SU-DHL-6 (cell line): ENCODE measurements around the gene MPZL1.

ENCODE experiments used
- EZH2phosphoT487 ChIP-seq: fragments of 200-600 bp; sonication (generic), shearing (Covaris generic); conservative IDR thresholded peaks from 2 replicates; pipeline ENCODE4 v1.6.1; 2018; ENCODE audit warnings: mild to moderate bottlenecking, antibody characterized with exemption, low read length, moderate library complexity, mixed read lengths
- TF ChIP-seq, protein P1 (sequence below): fragments of 200-600 bp; sonication (generic); IDR thresholded peaks from one replicate; pipeline ENCODE4 v1.5.1; 2017; ENCODE audit warnings: antibody characterized with exemption, mild to moderate bottlenecking, low read length, moderate library complexity; ENCODE audit not compliant: insufficient read depth, poor library complexity, severe bottlenecking

DNA sequence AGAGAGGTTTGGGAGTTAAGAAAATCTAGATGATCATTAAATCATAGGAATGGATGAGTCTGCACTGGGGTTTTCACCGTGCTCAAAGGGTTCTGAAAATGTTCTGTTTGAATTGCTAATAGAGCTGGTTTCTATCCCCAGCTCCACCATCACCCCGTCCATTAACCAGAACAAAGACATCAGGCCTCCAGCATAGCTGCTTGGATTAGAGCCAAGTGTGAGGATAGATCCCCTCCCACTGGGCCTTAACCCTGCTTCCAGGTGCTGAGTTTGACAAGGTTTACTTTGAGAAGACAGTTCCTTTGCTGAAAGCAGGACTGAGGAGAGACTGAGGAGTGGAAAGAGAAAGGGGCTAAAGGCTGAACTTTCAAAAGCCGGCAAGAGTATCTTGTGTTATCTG is 48.3 kb downstream of the MPZL1 start:
- TF ChIP-seq, protein P1, sequence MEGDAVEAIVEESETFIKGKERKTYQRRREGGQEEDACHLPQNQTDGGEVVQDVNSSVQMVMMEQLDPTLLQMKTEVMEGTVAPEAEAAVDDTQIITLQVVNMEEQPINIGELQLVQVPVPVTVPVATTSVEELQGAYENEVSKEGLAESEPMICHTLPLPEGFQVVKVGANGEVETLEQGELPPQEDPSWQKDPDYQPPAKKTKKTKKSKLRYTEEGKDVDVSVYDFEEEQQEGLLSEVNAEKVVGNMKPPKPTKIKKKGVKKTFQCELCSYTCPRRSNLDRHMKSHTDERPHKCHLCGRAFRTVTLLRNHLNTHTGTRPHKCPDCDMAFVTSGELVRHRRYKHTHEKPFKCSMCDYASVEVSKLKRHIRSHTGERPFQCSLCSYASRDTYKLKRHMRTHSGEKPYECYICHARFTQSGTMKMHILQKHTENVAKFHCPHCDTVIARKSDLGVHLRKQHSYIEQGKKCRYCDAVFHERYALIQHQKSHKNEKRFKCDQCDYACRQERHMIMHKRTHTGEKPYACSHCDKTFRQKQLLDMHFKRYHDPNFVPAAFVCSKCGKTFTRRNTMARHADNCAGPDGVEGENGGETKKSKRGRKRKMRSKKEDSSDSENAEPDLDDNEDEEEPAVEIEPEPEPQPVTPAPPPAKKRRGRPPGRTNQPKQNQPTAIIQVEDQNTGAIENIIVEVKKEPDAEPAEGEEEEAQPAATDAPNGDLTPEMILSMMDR, result no peak
- no peak for TF ChIP-seq EZH2phosphoT487
